NCI-H774 (cell line): ENCODE measurements around the gene MTF2.
"Not testable (repeated sequence)": the region's sequence is repeated elsewhere in the genome, so short reads cannot be mapped to it uniquely, and the experiment has no call there.

Experiments used
- DNase-seq: peaks from one replicate; lab custom pipeline; 2025; lab: John Stamatoyannopoulos, UW

Gene MTF2

DNA sequence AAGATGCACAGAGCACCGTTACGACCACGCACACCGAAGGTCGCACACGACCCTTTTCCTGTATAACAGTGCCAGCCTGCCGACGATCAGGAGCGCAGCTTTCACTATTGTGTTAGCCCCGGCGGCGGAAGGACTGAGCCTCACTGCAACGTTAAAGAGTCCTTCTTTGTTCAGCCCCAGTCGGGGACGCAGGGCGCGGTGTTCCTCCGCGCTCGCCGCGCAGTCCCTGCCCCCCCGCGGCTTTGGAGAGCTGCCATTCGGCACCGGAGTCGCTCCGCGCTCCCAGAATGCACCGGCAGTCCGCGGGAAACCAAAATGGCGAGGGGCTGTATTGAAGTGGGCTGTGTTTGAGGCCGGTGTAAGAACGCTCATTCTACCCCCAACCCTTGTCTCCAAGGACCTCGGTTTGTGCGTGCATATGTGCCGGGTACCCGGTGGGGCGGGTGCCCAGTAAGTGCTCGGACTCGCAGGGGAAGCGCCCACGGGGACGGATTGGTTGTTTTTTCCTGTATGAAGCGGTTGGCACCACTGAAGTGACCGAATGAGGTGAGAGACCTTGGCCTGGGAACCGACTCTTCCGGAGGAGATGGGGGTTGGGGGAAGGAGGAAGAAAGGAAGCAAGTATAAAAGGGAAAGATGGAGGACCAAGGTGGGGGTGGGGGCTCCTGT, at the start of gene MTF2:
TSS of gene MTF2 (plus strand) at position 298 of the 669 bp plus-strand sequence. CDS start at position 542, 244 bp downstream.
- peak; percentile 97 for DNase-seq

DNA sequence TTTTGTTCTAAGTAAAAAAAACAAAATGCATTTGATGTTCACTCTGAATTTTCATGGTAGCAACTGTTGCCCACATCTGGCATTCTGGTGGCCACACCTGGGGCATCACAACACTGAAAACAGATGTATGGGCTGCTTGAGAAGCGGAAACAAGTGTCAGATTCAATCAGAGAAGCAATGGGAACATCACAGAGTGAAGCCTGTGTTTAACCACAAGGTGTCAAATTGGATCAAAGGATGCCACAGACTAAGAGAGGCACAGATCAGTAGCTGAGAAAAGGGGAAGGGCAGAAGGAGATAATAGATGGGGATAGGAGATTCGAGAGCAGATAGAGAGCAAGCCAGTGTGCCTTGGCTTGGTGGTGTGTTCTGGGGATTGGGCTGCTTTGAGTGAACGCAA, 49.8 kb upstream of the MTF2 start:
- no peak for DNase-seq

DNA sequence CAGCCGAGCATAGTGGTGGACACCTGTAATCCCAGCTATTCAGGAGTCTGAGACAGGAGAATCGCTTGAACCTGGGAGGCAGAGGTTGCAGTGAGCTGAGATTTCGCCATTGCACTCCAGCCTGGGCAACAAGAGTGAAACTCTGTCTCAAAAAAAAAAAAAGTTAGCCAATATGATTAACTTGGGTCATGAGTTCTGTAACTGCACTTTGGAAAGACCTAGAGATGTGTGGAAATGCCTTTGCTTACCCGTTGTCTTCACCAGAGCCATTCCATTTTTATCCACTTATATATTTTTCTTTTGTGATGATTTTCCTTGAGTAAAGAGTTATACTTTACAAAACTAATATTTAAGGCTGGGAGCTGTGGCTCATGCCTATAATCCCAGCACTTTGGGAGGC, 48.9 kb upstream of the MTF2 start:
- not testable (repeated sequence) for DNase-seq

DNA sequence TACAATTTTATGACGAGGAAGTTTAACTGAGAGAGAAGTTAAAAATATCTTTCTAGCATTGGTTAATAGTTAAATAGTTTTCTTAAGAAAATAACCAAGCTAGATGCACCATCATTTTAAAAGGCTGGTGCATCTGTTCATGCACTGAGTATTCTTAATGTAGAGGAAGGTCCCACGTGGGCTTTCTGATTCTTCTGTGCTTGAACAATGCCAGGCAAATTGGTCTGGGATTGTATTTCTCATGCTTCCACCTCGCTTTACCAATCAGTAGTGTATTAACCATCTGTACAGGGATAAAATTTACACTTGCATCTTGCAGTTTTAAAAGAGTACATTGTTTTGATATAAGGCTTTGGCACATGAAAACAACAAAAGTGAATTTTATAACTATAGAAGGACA, 47.4 kb upstream of the MTF2 start:
- DNase-seq, result no peak

DNA sequence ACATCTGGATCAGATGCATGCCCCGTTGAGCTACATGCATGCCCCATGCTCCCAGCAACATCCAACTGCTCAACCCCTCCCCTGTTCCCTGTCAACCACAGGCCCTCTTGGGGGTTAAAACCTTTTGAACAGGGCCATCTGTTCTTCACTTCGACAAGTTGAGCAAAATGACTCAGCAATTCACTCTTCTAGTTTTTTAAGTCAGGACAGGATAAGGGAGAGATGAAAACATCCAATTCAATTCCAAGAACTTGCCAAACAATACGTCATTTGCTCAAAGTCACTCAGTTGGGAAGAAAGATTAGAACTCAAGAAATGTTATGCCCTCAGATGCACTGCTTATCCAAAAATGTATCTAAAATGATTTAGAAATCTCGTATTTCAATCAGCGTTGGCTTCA, 46.1 kb upstream of the MTF2 start:
- DNase-seq, result no peak

DNA sequence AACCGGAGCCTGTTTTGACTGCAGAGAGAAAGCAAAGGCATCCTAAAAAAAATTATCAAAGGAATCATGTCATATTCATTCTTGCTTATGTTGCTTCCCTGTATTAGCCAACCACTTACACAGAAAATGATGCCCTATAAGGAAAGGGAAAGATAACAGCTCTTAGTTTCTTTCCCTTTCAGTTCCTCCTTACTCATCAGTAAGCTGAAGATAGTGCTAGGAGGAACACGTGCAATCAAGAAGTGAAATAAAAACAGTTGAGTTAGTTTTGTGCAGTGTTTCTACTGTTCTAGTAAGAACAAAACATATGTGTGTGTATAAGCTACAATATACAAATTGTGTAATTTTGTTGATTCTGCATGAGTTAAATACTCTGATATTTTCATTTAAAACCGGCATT, 45.3 kb upstream of the MTF2 start:
- DNase-seq, result no peak

DNA sequence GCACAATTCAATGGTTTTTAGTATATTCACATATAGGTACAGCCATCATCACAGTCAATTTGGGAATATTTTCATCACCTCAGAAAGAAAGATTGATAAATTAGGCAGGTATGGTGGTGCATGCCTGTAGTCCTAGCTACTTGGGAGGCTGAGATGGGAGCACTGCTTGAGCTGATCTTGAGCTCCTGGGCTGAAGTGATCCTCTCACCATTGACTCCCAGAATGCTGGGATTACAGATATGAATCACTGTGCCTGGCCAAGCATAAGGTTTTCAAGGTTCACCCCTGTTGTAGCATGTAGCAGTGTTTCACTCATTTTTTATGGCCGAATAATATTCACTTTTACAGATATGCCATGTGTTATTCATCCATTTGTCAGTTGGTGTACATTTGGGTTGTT, 44.7 kb upstream of the MTF2 start:
- DNase-seq, result no peak

DNA sequence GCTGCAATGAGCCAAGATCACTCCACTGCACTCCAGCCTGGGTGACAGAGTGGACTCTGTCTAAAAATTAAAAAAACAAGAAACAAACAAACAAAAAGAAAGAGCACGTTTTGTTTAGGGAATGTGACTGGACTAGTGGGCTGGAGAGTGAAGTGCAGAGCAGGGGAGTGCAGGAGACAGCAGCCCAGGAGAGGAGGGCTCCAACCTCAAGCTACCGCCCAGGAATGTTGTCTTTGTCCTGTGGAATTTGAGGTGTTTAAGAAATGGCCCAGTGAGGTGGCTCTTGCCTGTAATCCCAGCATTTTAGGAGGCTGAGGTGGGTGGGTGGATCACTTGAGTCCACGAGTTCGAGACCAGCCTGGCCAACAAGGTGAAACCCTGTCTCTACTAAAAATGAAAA, 42.4 kb upstream of the MTF2 start:
- no peak for DNase-seq

DNA sequence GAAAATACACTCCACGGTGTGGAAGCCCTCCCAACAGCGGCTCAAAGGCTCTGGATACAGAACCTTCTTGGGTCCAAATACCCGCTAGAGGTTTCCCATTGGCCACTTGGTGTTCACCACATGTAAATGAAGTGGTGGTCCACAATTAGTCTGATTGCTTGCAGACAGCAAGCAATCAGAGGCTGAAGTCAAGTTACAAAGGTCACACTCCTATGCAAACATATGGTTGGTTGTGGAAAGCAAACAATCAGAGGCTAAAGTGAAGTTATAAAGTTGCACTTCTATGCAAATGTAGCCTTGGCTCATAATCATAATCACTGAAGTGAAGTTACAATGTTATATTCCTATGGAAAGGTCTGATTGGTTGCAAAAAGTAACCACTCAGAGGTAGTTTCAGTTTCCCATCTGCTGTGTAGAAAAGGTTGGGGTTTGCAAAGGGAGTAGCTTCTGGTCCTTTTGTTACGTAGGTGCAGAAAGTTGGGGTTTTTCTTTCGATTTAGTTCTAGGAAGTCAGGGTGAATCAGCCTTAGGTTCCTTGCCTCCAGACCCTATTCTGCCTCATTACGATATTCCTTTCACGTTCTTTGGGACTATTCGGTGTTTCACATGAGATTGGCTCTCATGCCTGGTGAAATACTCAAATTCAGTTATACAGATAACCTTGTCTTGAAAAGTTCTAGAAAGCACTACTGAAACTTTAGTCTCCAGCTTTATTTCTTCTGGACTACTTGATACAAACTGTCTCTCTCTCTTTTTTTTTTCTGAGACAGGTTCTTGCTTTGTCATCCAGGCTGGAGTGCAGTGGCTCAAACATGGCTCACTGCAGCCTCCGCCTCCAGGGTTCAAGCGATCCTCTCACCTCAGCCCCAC, 36.7 kb upstream of the MTF2 start:
- DNase-seq, result no peak

DNA sequence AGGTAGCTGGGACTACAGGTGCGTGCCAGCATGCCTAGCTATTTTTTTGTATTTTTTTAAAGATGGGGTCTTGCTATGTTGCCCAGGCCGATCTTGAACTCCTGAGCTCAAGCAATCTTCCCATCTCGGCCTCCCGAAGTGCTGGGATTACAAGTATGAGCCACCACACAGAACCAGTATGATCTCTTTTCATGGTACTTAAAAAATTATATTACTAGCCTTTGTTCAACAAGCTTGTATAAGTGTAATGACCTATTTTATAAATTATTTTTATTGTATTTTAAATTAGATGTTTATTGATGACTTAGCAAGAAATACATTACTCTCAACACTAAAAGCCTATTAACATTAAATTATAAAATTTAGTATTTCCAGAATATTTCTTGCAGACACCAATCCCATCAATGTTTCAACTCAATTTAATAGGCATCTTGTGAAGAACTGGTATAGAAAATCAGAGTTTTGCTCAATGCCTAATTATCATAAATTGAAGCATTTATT, 36.0 kb upstream of the MTF2 start:
- no peak for DNase-seq

DNA sequence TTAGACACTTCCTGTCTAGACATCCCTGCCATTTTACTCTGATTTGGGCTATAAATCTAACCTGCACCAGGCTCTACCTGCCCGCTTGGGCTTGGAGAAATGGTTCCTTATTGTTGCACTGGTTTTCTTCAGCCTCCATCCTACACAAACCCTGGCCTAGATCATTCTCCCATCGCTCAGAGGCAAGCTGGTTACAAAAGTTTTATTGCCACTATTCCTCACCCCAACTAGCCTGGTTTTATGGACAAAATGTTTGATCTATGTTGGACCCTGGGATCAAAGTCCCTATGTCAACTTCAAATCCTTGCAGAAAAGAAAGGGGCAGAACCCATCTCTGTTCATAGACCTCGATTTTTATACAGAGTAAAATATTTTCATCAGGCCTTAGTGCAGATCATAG, 31.5 kb upstream of the MTF2 start:
- DNase-seq, result no peak

DNA sequence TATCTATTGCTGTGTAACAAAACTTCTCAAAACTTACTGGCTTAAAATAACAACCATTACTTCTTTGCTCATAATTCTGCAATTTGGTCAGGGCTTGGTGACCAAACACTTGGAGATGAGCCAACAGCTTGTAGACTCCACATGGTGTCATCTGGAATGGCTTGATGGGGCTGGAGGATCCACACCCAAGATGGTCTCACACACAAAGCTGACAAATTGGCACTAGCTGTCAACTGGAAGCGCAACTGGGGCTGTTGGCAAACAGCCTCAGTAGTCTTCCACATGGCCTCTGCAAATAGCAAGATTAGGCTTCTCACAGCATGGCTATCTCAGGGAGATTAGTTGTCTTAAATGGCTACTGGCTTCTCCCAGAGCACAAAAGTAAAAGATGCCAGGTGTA, 27.1 kb upstream of the MTF2 start:
- DNase-seq, result no peak

DNA sequence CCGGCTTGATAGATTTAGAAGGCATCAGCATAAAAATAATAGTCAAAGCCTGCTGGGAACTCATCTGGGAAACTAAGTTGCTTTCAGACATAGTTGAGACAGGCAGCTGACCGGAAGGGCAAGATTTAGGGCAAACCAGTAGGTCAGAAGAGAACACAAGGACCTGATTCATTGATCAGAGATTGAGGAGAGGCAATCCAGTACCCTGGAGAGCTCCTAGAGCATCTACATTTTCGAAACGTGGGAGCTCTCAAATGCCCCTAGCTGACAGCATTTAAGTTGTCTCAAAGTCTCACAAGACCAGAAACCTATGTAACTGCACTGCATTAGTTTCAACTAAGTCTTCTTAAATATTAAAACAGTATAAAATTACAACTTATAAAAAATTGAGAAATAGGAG, 22.9 kb upstream of the MTF2 start:
- no peak for DNase-seq

DNA sequence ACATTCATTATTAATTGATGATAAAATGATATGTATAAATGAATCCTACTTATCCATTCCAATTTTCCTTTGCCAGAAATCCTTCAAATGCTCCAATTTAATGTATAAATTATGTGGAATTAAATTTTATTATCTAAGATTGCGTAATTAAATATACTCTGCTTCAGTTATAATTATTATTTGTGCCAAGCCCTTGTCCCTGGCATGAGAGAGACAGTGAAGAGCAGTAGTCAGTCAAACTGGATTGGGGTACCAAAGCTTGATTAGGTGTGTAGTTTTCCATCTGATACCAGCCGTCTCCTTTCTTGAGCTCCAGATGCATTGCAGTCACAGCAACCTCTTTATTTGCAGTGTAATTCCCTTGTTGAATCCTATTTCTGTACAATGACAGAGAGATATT, 22.4 kb upstream of the MTF2 start:
- no peak for DNase-seq

DNA sequence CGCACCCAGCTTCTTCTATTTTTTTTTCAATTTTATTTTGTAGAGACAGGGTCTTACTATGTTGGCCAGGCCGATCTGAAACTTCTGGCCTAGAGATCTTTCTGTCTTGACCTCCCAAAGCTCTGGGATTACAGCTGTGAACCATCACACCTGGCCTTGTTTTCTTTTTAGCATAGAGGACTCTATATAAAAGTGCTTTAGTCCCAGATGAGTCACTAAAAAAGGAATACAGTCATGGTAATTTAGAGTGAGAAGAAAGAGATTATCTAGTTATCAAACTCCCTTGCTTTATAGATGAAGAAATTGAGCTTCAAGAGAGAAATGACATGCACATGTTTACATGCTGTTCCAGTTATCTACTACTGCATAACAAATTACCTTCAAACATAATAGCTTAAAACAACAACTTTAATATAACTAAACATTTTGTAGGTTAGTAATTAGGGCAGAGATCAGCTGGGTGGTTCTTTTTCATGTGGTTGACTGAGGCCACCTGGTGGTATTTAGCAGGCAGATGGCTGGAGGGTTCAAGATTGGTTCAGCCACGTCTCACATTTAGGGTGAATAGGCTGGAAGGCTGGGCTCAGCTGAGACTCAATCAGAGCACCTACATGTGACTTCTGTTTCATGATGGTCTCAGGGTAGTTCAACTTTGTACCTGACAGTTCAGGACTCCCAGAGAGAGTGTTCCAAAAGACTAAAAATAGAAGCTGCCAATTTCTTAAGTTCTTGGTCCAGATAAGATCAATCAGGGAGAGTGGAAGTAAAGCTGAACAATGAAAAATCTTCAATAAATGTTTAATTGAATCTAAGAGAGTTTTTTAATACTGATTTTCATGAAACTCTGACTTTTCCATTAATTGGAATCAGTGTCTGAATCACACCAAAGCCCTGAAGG, 16.9 kb upstream of the MTF2 start:
- DNase-seq, result peak; percentile 23

DNA sequence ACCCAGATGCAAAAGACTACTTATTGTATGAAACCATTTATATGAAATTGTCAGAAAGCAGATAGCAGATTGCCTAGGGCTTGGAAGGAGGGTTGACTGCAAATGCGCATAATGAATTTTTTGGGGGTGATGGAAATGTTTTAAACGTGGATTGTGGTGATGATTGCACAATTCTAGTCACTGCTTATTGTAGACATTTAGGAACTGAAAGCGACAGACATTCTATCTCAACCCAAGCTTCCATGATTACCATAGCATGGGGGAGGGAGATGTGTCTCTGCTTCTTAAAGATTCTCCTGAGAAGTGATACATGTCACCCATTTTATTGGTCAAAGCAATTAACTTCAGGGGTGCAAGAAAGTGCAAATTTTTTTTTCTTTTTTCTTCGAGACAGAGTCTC, 2.8 kb upstream of the MTF2 start:
- no peak for DNase-seq

DNA sequence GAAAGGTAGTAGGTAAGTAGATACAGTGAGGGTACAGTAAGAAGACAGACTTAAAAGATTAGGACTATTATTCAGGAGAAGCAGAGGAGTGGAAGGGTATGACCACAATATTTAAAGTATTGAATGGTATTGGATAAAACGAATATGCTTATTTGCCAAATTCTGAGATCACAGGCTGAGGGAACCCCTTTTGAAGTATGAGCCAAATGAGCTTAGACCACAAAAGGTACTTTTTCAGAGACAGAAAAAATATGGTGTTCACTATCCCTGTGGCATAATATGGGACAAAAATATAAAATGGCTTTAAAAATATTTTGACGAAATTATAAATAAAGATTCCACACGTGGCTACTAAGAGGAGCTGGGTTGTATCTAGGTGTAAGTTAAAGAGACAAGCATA, 880 bp upstream of the MTF2 start:
- no peak for DNase-seq

DNA sequence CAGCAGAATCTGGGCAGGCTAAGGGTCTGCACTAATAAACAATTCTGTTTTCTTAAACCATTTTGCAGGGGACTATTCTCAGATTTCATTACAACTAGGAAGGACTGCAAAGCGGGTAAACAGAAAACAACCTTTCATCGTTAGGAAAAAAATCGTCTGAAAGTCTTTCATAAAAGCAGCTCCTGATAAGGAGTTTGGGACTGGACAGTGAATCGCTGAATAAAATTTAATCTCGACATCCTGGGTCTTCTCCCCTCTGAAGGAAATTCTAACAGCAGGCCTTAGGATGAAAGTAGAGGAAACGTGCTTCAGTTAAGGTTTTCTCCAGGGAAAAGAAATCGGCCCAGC, 471 bp upstream of the MTF2 start:
- DNase-seq, result no peak

DNA sequence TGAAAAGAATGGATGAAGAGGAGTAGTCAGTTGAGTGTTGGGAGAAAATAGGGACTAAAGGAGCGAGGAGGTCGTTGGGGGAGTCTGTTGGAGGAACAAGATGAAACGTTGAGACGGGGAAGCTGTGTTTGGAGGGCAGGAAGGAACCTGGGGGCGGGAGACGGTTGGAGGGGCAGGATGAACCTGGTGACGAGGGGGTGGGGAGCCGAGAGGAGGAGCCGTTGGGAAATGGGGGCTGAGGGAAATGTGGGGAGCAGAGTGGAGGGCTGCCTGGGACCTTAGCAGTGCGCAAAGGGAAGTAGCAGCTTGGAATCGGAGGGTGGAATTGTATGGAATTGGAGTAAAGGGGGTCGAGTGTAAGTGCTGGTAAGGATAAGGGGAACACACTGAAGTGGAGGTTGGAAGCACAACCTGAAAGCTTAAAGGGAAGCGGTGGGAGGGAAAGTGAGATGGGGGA, 630 bp downstream of the MTF2 start:
- no peak for DNase-seq

DNA sequence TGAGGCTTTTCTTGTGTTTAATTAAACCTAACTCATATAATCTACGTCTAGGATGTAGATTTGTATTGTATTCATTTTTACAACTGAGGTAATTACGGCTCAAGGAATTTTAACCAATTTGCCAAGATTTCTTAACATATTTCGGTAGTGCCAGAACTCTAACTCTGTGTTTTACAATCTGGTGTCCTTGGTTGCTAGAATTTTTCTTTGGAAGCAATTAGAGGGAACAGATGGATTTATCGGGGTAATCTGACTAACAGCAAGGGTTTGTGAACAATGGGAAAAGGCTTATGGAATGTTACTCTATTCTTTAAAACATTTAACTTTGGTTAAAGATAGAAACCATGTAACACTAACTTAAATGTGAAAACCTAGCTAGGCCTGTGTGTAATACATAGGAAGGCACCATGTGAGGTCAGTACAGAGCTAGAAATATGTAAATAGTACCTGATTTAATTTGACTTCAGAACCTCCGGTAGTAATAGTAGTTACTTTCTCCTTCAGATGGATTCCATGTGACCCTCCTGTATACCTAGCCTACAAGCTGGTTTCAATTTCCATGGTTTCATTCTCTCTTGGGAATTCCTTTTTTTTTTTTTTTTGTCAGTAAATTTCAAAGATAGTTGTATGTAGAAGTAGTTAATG, 1.2 kb downstream of the MTF2 start:
- no peak for DNase-seq

DNA sequence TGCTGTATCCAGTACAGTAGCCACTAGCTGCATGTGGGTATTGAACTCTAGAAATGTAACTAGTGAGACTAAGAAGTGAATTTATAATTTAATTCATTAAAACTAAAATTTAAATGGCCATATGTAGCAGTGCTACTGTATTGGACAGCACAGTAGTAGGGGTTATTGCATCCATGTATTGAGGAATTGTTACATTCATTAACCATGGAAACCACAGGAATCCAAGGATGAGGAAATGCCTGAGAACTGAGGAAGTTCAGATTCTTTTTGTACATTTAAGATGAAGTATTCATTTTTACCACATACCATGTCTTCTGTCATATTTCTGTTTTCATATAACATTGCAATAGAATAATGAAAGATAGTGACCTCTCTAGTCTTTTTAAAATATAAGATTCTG, 2.6 kb downstream of the MTF2 start:
- DNase-seq, result no peak

DNA sequence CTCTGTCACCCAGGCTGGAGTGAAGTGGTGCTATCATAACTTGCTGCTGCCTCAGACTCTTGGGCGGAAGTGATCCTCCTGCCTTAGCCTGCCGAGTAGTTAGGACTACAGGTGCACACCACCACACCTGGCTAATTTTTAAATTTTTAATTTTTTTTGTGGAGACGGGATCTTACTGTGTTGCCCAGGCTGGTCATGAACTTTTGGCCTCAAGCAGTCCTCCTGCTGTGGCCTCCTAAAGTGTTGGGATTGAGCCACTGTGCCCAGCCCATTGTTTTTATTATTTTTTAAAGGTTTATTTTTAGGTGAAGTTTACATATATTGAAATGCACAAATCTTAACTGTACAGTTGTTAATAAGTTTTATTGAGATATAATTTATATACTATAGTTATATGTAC, 3.2 kb downstream of the MTF2 start:
- no peak for DNase-seq
